Activated CD8-positive, alpha-beta T cell treated with anti-CD3 and anti-CD28 coated beads for 36 hours (primary cell): ENCODE measurements around the gene ST3GAL6. TPM values are rescaled to one million over a fixed set of nuclear protein-coding genes. Genes with fewer than 3 reads are reported as not detected.

ENCODE experiments used
- ATAC-seq: fragments of 200-7000 bp; cut with Tn5 transposase; one replicate; pipeline ENCODE4 v1.10.0; 2021; ENCODE audit warnings: mild to moderate bottlenecking, moderate library complexity
- CTCF ChIA-PET: fragments of 350-600 bp; sonication (Branson Sonifier 250); formaldehyde crosslinking; loops from one replicate; lab custom pipeline; 2021; ENCODE audit warnings: antibody characterized with exemption; lab: Charles Lee
- POLR2A ChIA-PET: fragments of 350-600 bp; sonication (Branson Sonifier 250); formaldehyde crosslinking; loops from one replicate; lab custom pipeline; 2021; ENCODE audit warnings: antibody characterized with exemption; lab: Charles Lee
- DNase-seq: peaks from one replicate; pipeline ENCODE4 v3.0.0-alpha.2; 2020
- H3K27ac Mint-ChIP-seq: one replicate; pipeline ENCODE4 v1.8.0; 2021; ENCODE audit warnings: mild to moderate bottlenecking, mixed read lengths
- H3K27me3 Mint-ChIP-seq: one replicate; pipeline ENCODE4 v1.8.0; 2021; ENCODE audit warnings: mixed read lengths
- H3K36me3 Mint-ChIP-seq: one replicate; pipeline ENCODE4 v1.8.0; 2021; ENCODE audit warnings: low read depth, mixed read lengths
- H3K4me1 Mint-ChIP-seq: one replicate; pipeline ENCODE4 v1.8.0; 2021; ENCODE audit warnings: low read depth, mixed read lengths
- H3K4me3 Mint-ChIP-seq: one replicate; pipeline ENCODE4 v1.8.0; 2021; ENCODE audit warnings: mild to moderate bottlenecking, moderate library complexity, mixed read lengths
- H3K9me3 Mint-ChIP-seq: one replicate; pipeline ENCODE4 v1.8.0; 2021; ENCODE audit warnings: mixed read lengths
- CTCF ChIP-seq: fragments of 200-600 bp; IDR thresholded peaks from one replicate; pipeline ENCODE4 v1.8.0; 2022; ENCODE audit warnings: antibody characterized with exemption, mild to moderate bottlenecking
- intact Hi-C: fragments of 100-400 bp; cut with micrococcal nuclease; formaldehyde crosslinking; loops from one replicate; pipeline ENCODE4 v1.10.0; 2022
- total RNA-seq, 2 experiments: library from RNA; stranded (reverse); gene quantifications; one replicate each; pipeline ENCODE4 v1.2.3, GENCODE V29; 2021

Gene ST3GAL6
- total RNA-seq, 2 experiments from 2014 or later = not detected

GRCh38 chr3:98722389-98722788 is 40.8 kb upstream of the ST3GAL6 start:
- CTCF ChIA-PET = no interaction called here
- no peaks in the 10 kb centered on the region for H3K9me3 Mint-ChIP-seq
- TF ChIP-seq CTCF = no peak
- peaks cover 2% of the 10 kb centered on the region for H3K27me3 Mint-ChIP-seq
- no peak overlapping the region for H3K4me3 Mint-ChIP-seq
- H3K4me1 Mint-ChIP-seq = no peaks in the 10 kb centered on the region
- H3K36me3 Mint-ChIP-seq = no peaks in the 10 kb centered on the region
- DNase-seq (no peak), ATAC-seq (no peak)
- H3K27ac Mint-ChIP-seq = no peak overlapping the region
- POLR2A ChIA-PET = no interaction called here
- intact Hi-C loops = no loop called here

DNA sequence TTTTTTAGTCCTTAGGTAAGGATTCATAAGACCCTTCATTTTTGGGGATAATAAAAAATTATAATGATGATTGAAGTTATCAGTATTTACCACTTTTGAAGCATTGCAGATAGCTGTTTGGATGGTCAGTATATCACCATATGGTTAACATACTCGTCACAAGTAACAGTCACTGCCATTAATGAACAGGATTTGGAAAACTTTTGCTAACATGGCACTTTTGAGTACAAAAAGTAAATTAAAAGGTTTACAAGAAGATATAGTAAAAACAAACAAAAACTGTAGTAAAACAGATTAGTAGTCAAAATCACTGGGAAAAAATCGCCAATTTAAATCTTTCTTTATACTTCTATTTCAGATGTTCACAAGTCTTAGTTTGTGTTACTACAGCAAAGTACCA is 37.8 kb upstream of the ST3GAL6 start:
- Mint-ChIP-seq H3K27ac (no peak overlapping the region), H3K36me3 (no peaks in the 10 kb centered on the region), H3K4me3 (no peak overlapping the region), H3K9me3 (no peaks in the 10 kb centered on the region), H3K27me3 (peaks cover 10% of the 10 kb centered on the region), H3K4me1 (peaks cover 1% of the 10 kb centered on the region)
- no peak for TF ChIP-seq CTCF
- intact Hi-C loops = no loop called here
- ChIA-PET POLR2A (no interaction called here), CTCF (no interaction called here)
- ATAC-seq (no peak), DNase-seq (no peak)

- H3K36me3 Mint-ChIP-seq = no peaks in the 10 kb centered on the region
- ATAC-seq = no peak
- intact Hi-C loops = no loop called here
- peaks cover 17% of the 10 kb centered on the region for H3K27me3 Mint-ChIP-seq
- POLR2A ChIA-PET = no interaction called here
- H3K27ac Mint-ChIP-seq = no peak overlapping the region
- peaks cover 5% of the 10 kb centered on the region for H3K4me1 Mint-ChIP-seq
- no peaks in the 10 kb centered on the region for H3K9me3 Mint-ChIP-seq
- DNase-seq = no peak
- H3K4me3 Mint-ChIP-seq = no peak overlapping the region
- CTCF ChIA-PET = no interaction called here
- TF ChIP-seq CTCF = no peak
These were observed 37.1 kb upstream of the ST3GAL6 start for GRCh38 chr3:98726084-98726483.

GRCh38 chr3:98727638-98728037 is 35.5 kb upstream of the ST3GAL6 start:
- no peak for DNase-seq
- peaks cover 8% of the 10 kb centered on the region for H3K4me1 Mint-ChIP-seq
- no peak overlapping the region for H3K4me3 Mint-ChIP-seq
- CTCF ChIA-PET = interaction anchor here (1.1 to 1.2 kb wide), 2 partner anchors 13 to 125 kb away, joined by 3 to 4 read pairs; no protein-coding TSS in a partner anchor
- H3K36me3 Mint-ChIP-seq = no peaks in the 10 kb centered on the region
- peaks cover 23% of the 10 kb centered on the region for H3K27me3 Mint-ChIP-seq
- ATAC-seq = no peak
- no peaks in the 10 kb centered on the region for H3K9me3 Mint-ChIP-seq
- intact Hi-C loops = no loop called here
- POLR2A ChIA-PET = no interaction called here
- no peak overlapping the region for H3K27ac Mint-ChIP-seq
- no peak for TF ChIP-seq CTCF

DNA sequence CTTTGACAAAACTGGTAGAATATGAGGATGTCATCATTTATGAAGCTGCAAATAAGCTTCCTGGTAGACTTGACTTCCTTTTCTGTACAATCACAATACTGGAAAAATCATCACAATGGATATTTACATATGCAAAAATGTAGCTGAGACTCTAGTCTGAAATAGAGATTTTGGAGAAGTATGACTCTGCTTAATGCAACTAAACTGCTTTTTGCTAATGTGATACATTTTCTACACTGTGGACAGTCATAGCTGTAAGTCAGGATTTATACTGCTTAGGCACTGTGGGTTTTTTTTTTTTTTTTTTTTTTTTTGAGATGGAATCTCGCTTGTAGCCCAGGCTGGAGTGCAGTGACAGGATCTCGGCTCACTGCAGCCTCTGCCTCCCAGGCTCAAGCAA is 34.5 kb upstream of the ST3GAL6 start:
- Mint-ChIP-seq H3K4me3 (no peak overlapping the region), H3K27me3 (peaks cover 28% of the 10 kb centered on the region), H3K9me3 (no peaks in the 10 kb centered on the region), H3K27ac (no peak overlapping the region), H3K4me1 (peaks cover 13% of the 10 kb centered on the region), H3K36me3 (no peaks in the 10 kb centered on the region)
- intact Hi-C loops = no loop called here
- POLR2A ChIA-PET = no interaction called here
- CTCF ChIA-PET = no interaction called here
- ATAC-seq = no peak
- no peak for DNase-seq
- no peak for TF ChIP-seq CTCF
